Fibroblast of skin of abdomen (primary cell): ENCODE data around the gene RBL1. TPM values are rescaled to one million over a fixed set of nuclear protein-coding genes. Genes with fewer than 3 reads are reported as not detected.
"Not testable (repeated sequence)": the region's sequence is repeated elsewhere in the genome, so short reads cannot be mapped to it uniquely, and the experiment has no call there.

ENCODE experiments used
- DNase-seq: peaks from one replicate; pipeline ENCODE4 v3.0.0-alpha.2; 2013
- polyA plus RNA-seq, 2 experiments: library from polyadenylated mRNA; unstranded; fragments of 120-200 nt; gene quantifications; one replicate each; pipeline ENCODE4 v1.2.1, GENCODE V29; 2013; ENCODE audit not compliant: insufficient read length in 2 of 2

Gene RBL1
- 6.0 TPM for polyA plus RNA-seq (2013, experiment 1 of 2; ENCODE audit: insufficient read length)
- polyA plus RNA-seq (2013, experiment 2 of 2; ENCODE audit: insufficient read length), result 5.5 TPM

GRCh38 chr20:37095599-37096414, at the start of gene RBL1:
RBL1 (minus strand) TSS chr20:37095997; CDS start chr20:37095928, 69 bp downstream.
- peak; percentile 88 for DNase-seq

GRCh38 chr20:37144856-37145404, 49.1 kb upstream of the RBL1 start:
- no peak for DNase-seq

- DNase-seq, result peak; percentile 8
Observed at GRCh38 chr20:37142708-37143107, 46.9 kb upstream of the RBL1 start.

GRCh38 chr20:37137547-37137946, 41.8 kb upstream of the RBL1 start:
- DNase-seq, result no peak

- DNase-seq, result no peak
Observed at GRCh38 chr20:37133952-37134351, 38.2 kb upstream of the RBL1 start.

- DNase-seq, result no peak
Observed at GRCh38 chr20:37131486-37131885, 35.7 kb upstream of the RBL1 start.

GRCh38 chr20:37128803-37129202, 33.0 kb upstream of the RBL1 start:
- DNase-seq, result no peak

GRCh38 chr20:37126290-37126689, 30.5 kb upstream of the RBL1 start:
- not testable (repeated sequence) for DNase-seq

GRCh38 chr20:37123441-37123840, 27.6 kb upstream of the RBL1 start:
- DNase-seq, result no peak

- DNase-seq, result no peak
Observed at GRCh38 chr20:37120497-37120896, 24.7 kb upstream of the RBL1 start.

- no peak for DNase-seq
Observed at GRCh38 chr20:37119356-37120036, 23.7 kb upstream of the RBL1 start.

GRCh38 chr20:37114012-37114411, 18.2 kb upstream of the RBL1 start:
- no peak for DNase-seq

- DNase-seq, result no peak
Observed at GRCh38 chr20:37111926-37112455, 16.2 kb upstream of the RBL1 start.

- no peak for DNase-seq
Observed at GRCh38 chr20:37108676-37109075, 12.9 kb upstream of the RBL1 start.

GRCh38 chr20:37102571-37102970, 6.8 kb upstream of the RBL1 start:
- no peak for DNase-seq

GRCh38 chr20:37096415-37097041, 731 bp upstream of the RBL1 start:
- DNase-seq, result no peak

GRCh38 chr20:37095108-37095598, 644 bp downstream of the RBL1 start:
- no peak for DNase-seq

GRCh38 chr20:37090407-37090806, 5.4 kb downstream of the RBL1 start:
- no peak for DNase-seq

- DNase-seq, result no peak
Observed at GRCh38 chr20:37081717-37082289, 14.0 kb downstream of the RBL1 start.

GRCh38 chr20:37077009-37077408, 18.8 kb downstream of the RBL1 start:
- DNase-seq, result no peak

- DNase-seq, result no peak
Observed at GRCh38 chr20:37075932-37076685, 19.7 kb downstream of the RBL1 start.
